H1 (cell line): Measurements from ENCODE around the gene HPCAL4. TPM values are rescaled to one million over a fixed set of nuclear protein-coding genes. Genes with fewer than 3 reads are reported as not detected.

Source experiments
- CTCF ChIA-PET: fragments of 300-600 bp; sonication (Branson Sonifier 250); formaldehyde crosslinking; loops from one replicate; lab custom pipeline; 2021; ENCODE audit not compliant: partially characterized antibody; lab: Charles Lee
- POLR2A ChIA-PET: fragments of 300-600 bp; sonication (Branson Sonifier 250); formaldehyde crosslinking; loops from one replicate; lab custom pipeline; 2021; ENCODE audit warnings: inconsistent platforms; ENCODE audit not compliant: partially characterized antibody; lab: Charles Lee
- DNase-seq, 2 experiments: peaks; one replicate each; pipeline versions ENCODE4 v3.0.0 to v3.0.0-alpha.2; 2010 to 2022; ENCODE audit warnings: low spot score in 2 of 2, low read depth in 1 of 2, mixed read lengths in 1 of 2
- FAIRE-seq: peaks from 2 replicates; lab custom pipeline; 2011; peaks lifted over from hg19 to GRCh38; lab: Jason Lieb, UNC
- H2AFZ ChIP-seq: 2 replicates; pipeline ENCODE4 v1.8.1; 2012; ENCODE audit warnings: low read length, inconsistent platforms
- H2AK5ac ChIP-seq: 2 replicates; pipeline ENCODE4 v1.6.1; 2013; ENCODE audit warnings: low read depth, low read length
- H2BK120ac ChIP-seq: replicated peaks from 2 replicates; pipeline ENCODE3; 2013; ENCODE audit warnings: low read depth, low read length, inconsistent platforms
- H2BK12ac ChIP-seq: 2 replicates; pipeline ENCODE4 v1.6.1; 2013; ENCODE audit warnings: low read depth, low read length
- H2BK15ac ChIP-seq: 2 replicates; pipeline ENCODE4 v1.6.1; 2013; ENCODE audit warnings: low read length
- H2BK20ac ChIP-seq: 2 replicates; pipeline ENCODE4 v1.6.1; 2013; ENCODE audit warnings: low read length
- H2BK5ac ChIP-seq: 2 replicates; pipeline ENCODE4 v1.6.1; 2013; ENCODE audit warnings: low read depth, low read length
- H3K14ac ChIP-seq: 2 replicates; pipeline ENCODE4 v1.6.1; 2013; ENCODE audit warnings: inconsistent platforms; ENCODE audit not compliant: insufficient read length
- H3K18ac ChIP-seq: 2 replicates; pipeline ENCODE4 v1.6.1; 2013; ENCODE audit warnings: low read length; ENCODE audit errors: extremely low read depth
- H3K23ac ChIP-seq: 2 replicates; pipeline ENCODE4 v1.6.1; 2013; ENCODE audit warnings: inconsistent platforms; ENCODE audit not compliant: insufficient read length
- H3K23me2 ChIP-seq: 2 replicates; pipeline ENCODE4 v1.6.1; 2013; ENCODE audit warnings: low read depth, low read length
- H3K27ac ChIP-seq: 2 replicates; pipeline ENCODE4 v1.6.1; 2011; ENCODE audit warnings: low read depth, low read length, inconsistent platforms
- H3K27me3 ChIP-seq, 4 experiments: replicated peaks in 1 of 4; 1 replicate in 1 of 4; 2 replicates in 3 of 4; pipeline versions ENCODE4 v1.6.1 to v1.8.1; 2011 to 2013; ENCODE audit warnings: low read length in 3 of 4, mild to moderate bottlenecking in 3 of 4, inconsistent platforms in 2 of 4, mixed read lengths in 2 of 4, moderate library complexity in 1 of 4; ENCODE audit not compliant: control insufficient read depth in 3 of 4, insufficient read depth in 3 of 4; ENCODE audit errors: extremely low read depth in 1 of 4
- H3K36me3 ChIP-seq, 4 experiments: 2 replicates each; pipeline versions ENCODE4 v1.6.1 to v1.8.1; 2011 to 2013; ENCODE audit warnings: mild to moderate bottlenecking in 4 of 4, low read length in 3 of 4, moderate library complexity in 2 of 4, control low read depth in 1 of 4, inconsistent platforms in 1 of 4; ENCODE audit not compliant: insufficient read depth in 4 of 4, control insufficient read depth in 2 of 4
- H3K4ac ChIP-seq: replicated peaks from 2 replicates; pipeline ENCODE3; 2013; ENCODE audit warnings: low read length, low read depth, mixed read lengths, inconsistent platforms; ENCODE audit not compliant: insufficient read length
- H3K4me1 ChIP-seq, 4 experiments: replicated peaks in 1 of 4; 1 replicate in 1 of 4; 2 replicates in 3 of 4; pipeline versions ENCODE4 v1.6.1 to v1.8.1; 2011 to 2013; ENCODE audit warnings: low read length in 3 of 4, inconsistent platforms in 2 of 4, mixed read lengths in 1 of 4; ENCODE audit not compliant: insufficient read depth in 4 of 4, control insufficient read depth in 3 of 4
- H3K4me2 ChIP-seq, 2 experiments: 2 replicates each; pipeline versions ENCODE4 v1.6.1 to v1.8.1; 2011 to 2013; ENCODE audit warnings: low read depth in 2 of 2, low read length in 2 of 2, control low read depth in 1 of 2, inconsistent platforms in 1 of 2, mild to moderate bottlenecking in 1 of 2; ENCODE audit not compliant: insufficient read depth in 1 of 2
- H3K4me3 ChIP-seq, 4 experiments: fragments of 200-600, 300-600 bp in 1 of 4; sonication (generic), shearing (Covaris generic), sonication (Bioruptor Twin) in 1 of 4; 2 replicates each; pipeline versions ENCODE4 v1.5.1 to v1.8.1; 2011 to 2016; ENCODE audit warnings: low read length in 4 of 4, low read depth in 3 of 4, control low read depth in 2 of 4, inconsistent platforms in 2 of 4, mild to moderate bottlenecking in 2 of 4, mixed read lengths in 1 of 4, moderate library complexity in 1 of 4; ENCODE audit not compliant: insufficient read depth in 2 of 4; ENCODE audit errors: extremely low read depth in 1 of 4
- H3K56ac ChIP-seq: replicated peaks from 2 replicates; pipeline ENCODE3; 2013; ENCODE audit warnings: low read depth, mild to moderate bottlenecking, mixed read lengths, low read length, inconsistent platforms; ENCODE audit not compliant: insufficient read length
- H3K79me1 ChIP-seq: 2 replicates; pipeline ENCODE4 v1.6.1; 2013; ENCODE audit warnings: low read depth, low read length, control low read depth
- H3K79me2 ChIP-seq, 2 experiments: 2 replicates each; pipeline versions ENCODE4 v1.6.1 to v1.8.1; 2012 to 2013; ENCODE audit warnings: low read length in 2 of 2, mild to moderate bottlenecking in 2 of 2, inconsistent platforms in 1 of 2; ENCODE audit not compliant: insufficient read depth in 2 of 2, control insufficient read depth in 1 of 2
- H3K9ac ChIP-seq, 4 experiments: replicated peaks in 1 of 4; 1 replicate in 1 of 4; 2 replicates in 3 of 4; pipeline versions ENCODE4 v1.6.1 to v1.8.1; 2011 to 2013; ENCODE audit warnings: low read depth in 3 of 4, low read length in 3 of 4, control low read depth in 2 of 4, mild to moderate bottlenecking in 2 of 4, moderate library complexity in 2 of 4, inconsistent platforms in 1 of 4; ENCODE audit errors: extremely low read depth in 1 of 4
- H3K9me3 ChIP-seq, 2 experiments: 2 replicates each; pipeline versions ENCODE4 v1.6.1 to v1.8.1; 2012 to 2013; ENCODE audit warnings: mild to moderate bottlenecking in 2 of 2, moderate library complexity in 2 of 2, control low read depth in 1 of 2, inconsistent platforms in 1 of 2, low read depth in 1 of 2, low read length in 1 of 2, mixed read lengths in 1 of 2; ENCODE audit not compliant: insufficient read depth in 2 of 2
- H4K20me1 ChIP-seq, 2 experiments: replicated peaks in 1 of 2; 2 replicates each; pipeline versions ENCODE3 to v1.8.1; 2011 to 2013; ENCODE audit warnings: inconsistent platforms in 2 of 2, low read length in 2 of 2, mild to moderate bottlenecking in 1 of 2; ENCODE audit not compliant: insufficient read depth in 2 of 2, control insufficient read depth in 1 of 2
- H4K5ac ChIP-seq: 2 replicates; pipeline ENCODE4 v1.6.1; 2013; ENCODE audit warnings: low read length, low read depth, mixed read lengths, inconsistent platforms; ENCODE audit not compliant: insufficient read length
- H4K8ac ChIP-seq: 2 replicates; pipeline ENCODE4 v1.8.0; 2013; ENCODE audit warnings: mild to moderate bottlenecking, moderate library complexity, low read length, inconsistent platforms; ENCODE audit not compliant: insufficient read depth; ENCODE audit errors: extremely low read depth
- H4K91ac ChIP-seq: replicated peaks from 2 replicates; pipeline ENCODE3; 2013; ENCODE audit warnings: low read length, mixed read lengths, inconsistent platforms; ENCODE audit not compliant: insufficient read length
- ASH2L ChIP-seq: fragments of 200-600, 300-600 bp; sonication (generic); IDR thresholded peaks from one replicate; pipeline ENCODE4 v1.7.1; 2017; ENCODE audit warnings: low read length
- BACH1 ChIP-seq: IDR thresholded peaks from 2 replicates; pipeline ENCODE4 v1.6.1; 2012; ENCODE audit warnings: low read length, improper control_type of control experiment
- EZH2 ChIP-seq: fragments of 200-600 bp; sonication (generic); IDR thresholded peaks from 2 replicates; pipeline ENCODE4 v1.7.1; 2012; ENCODE audit warnings: low read depth, mild to moderate bottlenecking, moderate library complexity, low read length, inconsistent platforms; ENCODE audit not compliant: severe bottlenecking
- FOSL1 ChIP-seq: IDR thresholded peaks from 2 replicates; pipeline ENCODE4 v1.6.1; 2011; ENCODE audit warnings: mild to moderate bottlenecking, low read depth, low read length, moderate library complexity; ENCODE audit not compliant: insufficient read depth
- HDAC6 ChIP-seq: IDR thresholded peaks from one replicate; pipeline ENCODE4 v1.7.1; 2012; ENCODE audit warnings: low read depth, mild to moderate bottlenecking, inconsistent platforms, low read length, moderate library complexity
- KDM5A ChIP-seq: fragments of 200-600 bp; IDR thresholded peaks from 2 replicates; pipeline ENCODE4 v1.7.1; 2012; ENCODE audit warnings: mild to moderate bottlenecking, low read length, inconsistent platforms, mixed read lengths
- NRF1 ChIP-seq: IDR thresholded peaks from 2 replicates; pipeline ENCODE4 v1.6.1; 2011; ENCODE audit warnings: mild to moderate bottlenecking, low read depth, low read length, improper control_type of control experiment
- PHF8 ChIP-seq: fragments of 200-600 bp; sonication (generic); conservative IDR thresholded peaks from 2 replicates; pipeline ENCODE4 v1.7.1; 2012; ENCODE audit warnings: low read depth, mild to moderate bottlenecking, inconsistent platforms, low read length, moderate library complexity
- POLR2A ChIP-seq, 2 experiments: IDR thresholded peaks; 1 replicate in 1 of 2; 2 replicates in 1 of 2; pipeline ENCODE4 v1.6.1; 2011; ENCODE audit warnings: low read depth in 2 of 2, low read length in 2 of 2, mild to moderate bottlenecking in 2 of 2; ENCODE audit errors: control extremely low read depth in 1 of 2
- POLR2AphosphoS5 ChIP-seq: IDR thresholded peaks from 2 replicates; pipeline ENCODE4 v1.6.1; 2011; ENCODE audit warnings: low read depth, low read length
- SIRT6 ChIP-seq: IDR thresholded peaks from one replicate; pipeline ENCODE4 v1.7.1; 2012; ENCODE audit warnings: low read length, inconsistent platforms
- SP2 ChIP-seq: IDR thresholded peaks from 2 replicates; pipeline ENCODE4 v1.6.1; 2012; ENCODE audit warnings: mild to moderate bottlenecking, low read length, inconsistent platforms
- SUZ12 ChIP-seq: fragments of 200-600 bp; sonication (generic); IDR thresholded peaks from 2 replicates; pipeline ENCODE4 v1.6.1; 2012; ENCODE audit warnings: mild to moderate bottlenecking, inconsistent platforms, low read length, moderate library complexity, mixed read lengths
- TAF1 ChIP-seq: IDR thresholded peaks from 2 replicates; pipeline ENCODE4 v1.6.1; 2011; ENCODE audit warnings: mild to moderate bottlenecking, low read depth, low read length
- TEAD4 ChIP-seq: IDR thresholded peaks from 2 replicates; pipeline ENCODE4 v1.6.1; 2012; ENCODE audit warnings: low read depth, low read length, inconsistent platforms, mixed read lengths
- WGBS, 2 experiments: shearing (Covaris generic) in 1 of 2; methylation state at CpG; one replicate each; pipeline versions ENCODE4 v1.1.6 to v1.1.7; 2013 to 2015; ENCODE audit warnings: low lambda C conversion rate in 2 of 2, mixed read lengths in 2 of 2, inconsistent platforms in 1 of 2, low coverage in 1 of 2, missing lambda C conversion rate in 1 of 2; ENCODE audit not compliant: insufficient replicate concordance in 2 of 2, insufficient coverage in 1 of 2, insufficient read length in 1 of 2; ENCODE audit errors: extremely low coverage in 1 of 2, missing lambda C conversion rate in 1 of 2; 5-methylcytosine and 5-hydroxymethylcytosine counted together
- polyA plus RNA-seq, 7 experiments: library from polyadenylated mRNA; depleted of rRNA in 3 of 7; stranded (reverse) in 5 of 7; unstranded in 2 of 7; fragments of >200 nt in 5 of 7; fragments of 200-250 nt in 2 of 7; gene quantifications; 1 replicate in 5 of 7; 2 replicates in 1 of 7; 4 replicates in 1 of 7; pipeline versions ENCODE4 v1.2.1 to v1.2.3, GENCODE V29; 2011 to 2013; ENCODE audit warnings: missing spikeins in 2 of 7, mixed read lengths in 2 of 7
- total RNA-seq: library from RNA; stranded (reverse); fragmentation: NEBNext Ultra II Directional; extraction: Animal tissue kit (Norgen Biotek cat#: 25700); gene quantifications from 2 replicates; pipeline ENCODE4 v1.2.1, GENCODE V29; 2021

HPCAL4 gene
- total and polyA plus RNA-seq, 2 of the 8 experiments (the other 6 are each of a cell fraction or from before 2014, with no cell fraction given) = 0.54 to 0.74 TPM

GRCh38 chr1:39632323-39632681, 58.9 kb downstream of the HPCAL4 start:
- H2BK120ac ChIP-seq = no peak overlapping the region
- DNase-seq = no peak
- no peak overlapping the region for H3K23ac ChIP-seq
- H3K14ac ChIP-seq = no peak overlapping the region
- POLR2A ChIA-PET = interaction anchor here (0.8 to 1.7 kb wide), 3 partner anchors 14 to 69 kb away, joined by 3 to 6 read pairs (median 3); no protein-coding TSS in a partner anchor
- no peak overlapping the region for H2AFZ ChIP-seq
- no peak for FAIRE-seq
- no peak overlapping the region for H2BK20ac ChIP-seq
- H3K56ac ChIP-seq = no peak overlapping the region
- H3K27ac ChIP-seq = no peak overlapping the region
- H4K20me1 ChIP-seq = peaks cover 0 to 5% of the 10 kb centered on the region in 2 experiments
- H4K8ac ChIP-seq = no peak overlapping the region
- no peak overlapping the region for H3K9ac ChIP-seq
- H3K23me2 ChIP-seq = no peaks in the 10 kb centered on the region
- 83% methylated on average over 5 of the region's 5 CpGs; no CpG with 5 or more reads in 1 of the 2 experiments for WGBS, 2 experiments
- peaks cover 0 to 37% (median 27%) of the 10 kb centered on the region in 4 experiments; a peak in 6 of 7 replicates for H3K27me3 ChIP-seq
- no peak overlapping the region for H2AK5ac ChIP-seq
- peaks cover 0 to 2% (median under 1%) of the 10 kb centered on the region in 4 experiments; a peak in 3 of 7 replicates for H3K4me1 ChIP-seq
- no peak overlapping the region for H2BK5ac ChIP-seq
- H3K79me2 ChIP-seq = no peaks in the 10 kb centered on the region
- peak overlapping the region in 1 of 2 experiments; percentile 65; a peak in 2 of 4 replicates for H3K4me2 ChIP-seq
- CTCF ChIA-PET = interaction anchor here (1.1 to 16.5 kb wide), 3 partner anchors 8 to 22 kb away, joined by 5 to 337 read pairs (median 278); no protein-coding TSS in a partner anchor
- H3K79me1 ChIP-seq = no peaks in the 10 kb centered on the region
- H3K18ac ChIP-seq = no peak overlapping the region
- H4K91ac ChIP-seq = no peak overlapping the region
- H2BK15ac ChIP-seq = no peak overlapping the region
- H2BK12ac ChIP-seq = no peak overlapping the region
- H3K4me3 ChIP-seq = peak overlapping the region in 1 of 4 experiments; percentile 53; a peak in 1 of 8 replicates
- H4K5ac ChIP-seq = no peak overlapping the region
- H3K36me3 ChIP-seq = no peaks in the 10 kb centered on the region
- H3K9me3 ChIP-seq = no peaks in the 10 kb centered on the region
- no peak for TF ChIP-seq BACH1
- TF ChIP-seq FOSL1 = no peak
- TF ChIP-seq EZH2 = no peak
- TF ChIP-seq POLR2A (IDR thresholded peaks at IDR 0.05; ENCODE audit: control extremely low read depth in 1 of 2, low read depth in 2 of 2, low read length in 2 of 2) = no peak
- no peak for TF ChIP-seq HDAC6
- no peak for TF ChIP-seq POLR2AphosphoS5
- TF ChIP-seq TAF1 = no peak
- no peak for TF ChIP-seq SUZ12
- no peak for TF ChIP-seq KDM5A
- no peak for TF ChIP-seq TEAD4
- no peak for TF ChIP-seq PHF8
- no peak for TF ChIP-seq SP2
- no peak for TF ChIP-seq NRF1
- TF ChIP-seq SIRT6 = no peak
- TF ChIP-seq ASH2L = no peak
- H3K4ac ChIP-seq = no peak overlapping the region
